Suppressor macrophage (primary cell): ENCODE measurements around the gene EVI5L.
A peak's percentile ranks its signal among the peaks of the same experiment; 100 is the strongest.
"Not testable (repeated sequence)": the region's sequence is repeated elsewhere in the genome, so short reads cannot be mapped to it uniquely, and the experiment has no call there.

Experiments used
- DNase-seq, 4 experiments: peaks; one replicate each; pipeline ENCODE4 v3.0.0-alpha.2; 2020 to 2022
- total RNA-seq, 17 experiments: gene quantifications; one replicate each; lab custom pipeline; 2026; ENCODE audit warnings: mixed read lengths in 6 of 17, inconsistent platforms in 3 of 17; lab: John Stamatoyannopoulos, UW

EVI5L gene
- 4.7 to 17.3 (median 10.1) reads per million in 17 experiments for total RNA-seq

- DNase-seq, result peak; percentile 99 to 100 (median 100)
Measured at GRCh38 chr19:7829561-7830271, at the start of gene EVI5L. EVI5L (plus strand) TSS chr19:7830218; CDS start chr19:7846543, 16,325 bp downstream.

- DNase-seq, result no peak
Measured at GRCh38 chr19:7781157-7781556, 48.9 kb upstream of the EVI5L start.

- DNase-seq, result peak; percentile 61 to 84 (median 70)
Measured at GRCh38 chr19:7783991-7784423, 46.0 kb upstream of the EVI5L start.

- DNase-seq, result no peak
Measured at GRCh38 chr19:7784856-7785255, 45.2 kb upstream of the EVI5L start.

- DNase-seq, result peak in 1 of 4 experiments; percentile 27
Measured at GRCh38 chr19:7787141-7787540, 42.9 kb upstream of the EVI5L start.

- DNase-seq, result no peak
Measured at GRCh38 chr19:7787602-7788177, 42.3 kb upstream of the EVI5L start.

- DNase-seq, result peak in 2 of 4 experiments; percentile 25 to 29
Measured at GRCh38 chr19:7788178-7788932, 41.7 kb upstream of the EVI5L start.

GRCh38 chr19:7788933-7789323 lies 41.1 kb upstream of the EVI5L start:
- DNase-seq, result no peak

GRCh38 chr19:7789447-7789846 lies 40.6 kb upstream of the EVI5L start:
- no peak for DNase-seq

- DNase-seq, result no peak
Measured at GRCh38 chr19:7790416-7790815, 39.6 kb upstream of the EVI5L start.

GRCh38 chr19:7792281-7792680 lies 37.7 kb upstream of the EVI5L start:
- no peak for DNase-seq

- not testable (repeated sequence) for DNase-seq
Measured at GRCh38 chr19:7792701-7793100, 37.3 kb upstream of the EVI5L start.

GRCh38 chr19:7793493-7793892 lies 36.5 kb upstream of the EVI5L start:
- no peak for DNase-seq

GRCh38 chr19:7795555-7796161 lies 34.4 kb upstream of the EVI5L start:
- DNase-seq, result no peak

- peak; percentile 86 to 95 (median 90) for DNase-seq
Measured at GRCh38 chr19:7799640-7800355, 30.2 kb upstream of the EVI5L start.

- DNase-seq, result no peak
Measured at GRCh38 chr19:7801020-7801570, 28.9 kb upstream of the EVI5L start.

GRCh38 chr19:7806234-7806633 lies 23.8 kb upstream of the EVI5L start:
- DNase-seq, result no peak

- no peak for DNase-seq
Measured at GRCh38 chr19:7806876-7807275, 23.1 kb upstream of the EVI5L start.

GRCh38 chr19:7808108-7808507 lies 21.9 kb upstream of the EVI5L start:
- no peak for DNase-seq

GRCh38 chr19:7811989-7812388 lies 18.0 kb upstream of the EVI5L start:
- DNase-seq, result no peak

GRCh38 chr19:7815325-7815724 lies 14.7 kb upstream of the EVI5L start:
- no peak for DNase-seq

- not testable (repeated sequence) for DNase-seq
Measured at GRCh38 chr19:7816040-7816439, 14.0 kb upstream of the EVI5L start.
